H9 (cell line): ENCODE results near the gene AMACR. TPM values are rescaled to one million over a fixed set of nuclear protein-coding genes. Genes with fewer than 3 reads are reported as not detected.

Experiments used
- DNase-seq: peaks from one replicate; pipeline ENCODE4 v3.0.0-alpha.2; 2017
- H2AFZ ChIP-seq: one replicate; pipeline ENCODE4 v1.6.1; 2013; ENCODE audit warnings: mild to moderate bottlenecking, low read length, control low read depth, moderate library complexity
- H2AK5ac ChIP-seq: 2 replicates; pipeline ENCODE4 v1.6.1; 2013; ENCODE audit warnings: low read length, control low read depth, mixed read lengths; ENCODE audit not compliant: insufficient read length
- H2BK120ac ChIP-seq: one replicate; pipeline ENCODE4 v1.6.1; 2013; ENCODE audit warnings: low read depth, mild to moderate bottlenecking, low read length, control low read depth, inconsistent platforms; ENCODE audit not compliant: poor library complexity, severe bottlenecking
- H2BK12ac ChIP-seq: 2 replicates; pipeline ENCODE4 v1.6.1; 2013; ENCODE audit warnings: low read length, control low read depth, mixed read lengths, low read depth; ENCODE audit not compliant: insufficient read length
- H2BK15ac ChIP-seq: 2 replicates; pipeline ENCODE4 v1.6.1; 2013; ENCODE audit warnings: low read depth, low read length, control low read depth
- H2BK20ac ChIP-seq: one replicate; pipeline ENCODE4 v1.6.1; 2013; ENCODE audit warnings: low read depth, mild to moderate bottlenecking, low read length, control low read depth, inconsistent platforms; ENCODE audit not compliant: poor library complexity, severe bottlenecking
- H2BK5ac ChIP-seq: 2 replicates; pipeline ENCODE4 v1.6.1; 2013; ENCODE audit warnings: low read length, control low read depth, mixed read lengths; ENCODE audit not compliant: insufficient read length
- H3K14ac ChIP-seq: 2 replicates; pipeline ENCODE4 v1.6.1; 2013; ENCODE audit warnings: low read length, control low read depth; ENCODE audit not compliant: insufficient read depth
- H3K18ac ChIP-seq: 2 replicates; pipeline ENCODE4 v1.6.1; 2013; ENCODE audit warnings: low read depth, mild to moderate bottlenecking, mixed read lengths, low read length, control low read depth; ENCODE audit not compliant: insufficient read length
- H3K23ac ChIP-seq: 2 replicates; pipeline ENCODE4 v1.6.1; 2013; ENCODE audit warnings: low read length, control low read depth, mixed read lengths, low read depth; ENCODE audit not compliant: insufficient read length
- H3K23me2 ChIP-seq: 2 replicates; pipeline ENCODE4 v1.6.1; 2013; ENCODE audit warnings: low read depth, mild to moderate bottlenecking, mixed read lengths, low read length, control low read depth; ENCODE audit not compliant: insufficient read length, poor library complexity, severe bottlenecking
- H3K27ac ChIP-seq: 2 replicates; pipeline ENCODE4 v1.5.1; 2013; ENCODE audit warnings: low read length, control low read depth, mixed read lengths, low read depth; ENCODE audit not compliant: insufficient read length
- H3K27me3 ChIP-seq: 2 replicates; pipeline ENCODE4 v1.6.1; 2013; ENCODE audit warnings: low read length, control low read depth, inconsistent platforms; ENCODE audit not compliant: insufficient read depth
- H3K4ac ChIP-seq: 2 replicates; pipeline ENCODE4 v1.6.1; 2013; ENCODE audit warnings: low read depth, mild to moderate bottlenecking, control low read depth, inconsistent platforms, low read length, moderate library complexity
- H3K4me1 ChIP-seq: 2 replicates; pipeline ENCODE4 v1.6.1; 2013; ENCODE audit warnings: low read length, control low read depth, inconsistent platforms; ENCODE audit not compliant: insufficient read depth
- H3K4me2 ChIP-seq: 2 replicates; pipeline ENCODE4 v1.6.1; 2013; ENCODE audit warnings: low read length, control low read depth, mixed read lengths; ENCODE audit not compliant: insufficient read length, insufficient read depth
- H3K56ac ChIP-seq: 2 replicates; pipeline ENCODE4 v1.6.1; 2013; ENCODE audit warnings: low read depth, mild to moderate bottlenecking, mixed read lengths, low read length, control low read depth; ENCODE audit not compliant: insufficient read length
- H3K79me1 ChIP-seq: 2 replicates; pipeline ENCODE4 v1.6.1; 2013; ENCODE audit warnings: low read depth, mild to moderate bottlenecking, moderate library complexity, low read length, control low read depth, inconsistent platforms; ENCODE audit not compliant: insufficient read depth, poor library complexity, severe bottlenecking
- H3K79me2 ChIP-seq: 2 replicates; pipeline ENCODE4 v1.6.1; 2013; ENCODE audit warnings: low read length, control low read depth, inconsistent platforms; ENCODE audit not compliant: insufficient read depth
- H3K9ac ChIP-seq: 2 replicates; pipeline ENCODE4 v1.6.1; 2013; ENCODE audit warnings: low read length, control low read depth, mixed read lengths; ENCODE audit not compliant: insufficient read length; ENCODE audit errors: extremely low read depth
- H3K9me3 ChIP-seq: one replicate; pipeline ENCODE4 v1.6.1; 2013; ENCODE audit warnings: low read depth, low read length, inconsistent platforms; ENCODE audit not compliant: control insufficient read depth
- H3T11ph ChIP-seq: one replicate; pipeline ENCODE4 v1.6.1; 2013; ENCODE audit warnings: mild to moderate bottlenecking, low read length, control low read depth, inconsistent platforms
- H4K20me1 ChIP-seq: one replicate; pipeline ENCODE4 v1.6.1; 2013; ENCODE audit not compliant: control insufficient read depth, insufficient read length, insufficient read depth
- H4K5ac ChIP-seq: 2 replicates; pipeline ENCODE4 v1.6.1; 2013; ENCODE audit warnings: low read depth, mild to moderate bottlenecking, mixed read lengths, low read length, control low read depth; ENCODE audit not compliant: insufficient read length
- H4K8ac ChIP-seq: replicated peaks from 2 replicates; pipeline ENCODE4 v1.6.1; 2013; ENCODE audit warnings: low read length, control low read depth, mixed read lengths, low read depth; ENCODE audit not compliant: insufficient read length
- H4K91ac ChIP-seq: 2 replicates; pipeline ENCODE4 v1.6.1; 2013; ENCODE audit warnings: low read depth, mild to moderate bottlenecking, moderate library complexity, mixed read lengths, low read length, control low read depth; ENCODE audit not compliant: insufficient read length
- H3K27ac Mint-ChIP-seq, 3 experiments: 2 replicates in 2 of 3; 3 replicates in 1 of 3; pipeline ENCODE4 v1.8.0; 2020 to 2021; ENCODE audit warnings: mixed read lengths in 3 of 3, mild to moderate bottlenecking in 1 of 3, moderate library complexity in 1 of 3
- H3K27me3 Mint-ChIP-seq: 2 replicates; pipeline ENCODE4 v1.8.0; 2021; ENCODE audit warnings: low read depth, mild to moderate bottlenecking, moderate library complexity, mixed read lengths
- H3K36me3 Mint-ChIP-seq, 3 experiments: 2 replicates in 2 of 3; 3 replicates in 1 of 3; pipeline ENCODE4 v1.8.0; 2020 to 2021; ENCODE audit warnings: low read depth in 3 of 3, mixed read lengths in 3 of 3; ENCODE audit not compliant: insufficient read depth in 1 of 3
- H3K4me1 Mint-ChIP-seq, 2 experiments: 2 replicates each; pipeline ENCODE4 v1.8.0; 2020; ENCODE audit warnings: mixed read lengths in 2 of 2
- H3K4me3 Mint-ChIP-seq, 2 experiments: 2 replicates in 1 of 2; 3 replicates in 1 of 2; pipeline ENCODE4 v1.8.0; 2020 to 2021; ENCODE audit warnings: mild to moderate bottlenecking in 2 of 2, mixed read lengths in 2 of 2, moderate library complexity in 1 of 2
- H3K9me3 Mint-ChIP-seq, 2 experiments: 2 replicates in 1 of 2; 3 replicates in 1 of 2; pipeline ENCODE4 v1.8.0; 2020; ENCODE audit warnings: mild to moderate bottlenecking in 2 of 2, mixed read lengths in 2 of 2, moderate library complexity in 1 of 2
- WGBS: extraction: QIAGEN DNeasy Blood & Tissue Kit; methylation state at CpG from one replicate; pipeline ENCODE4 v1.1.7; 2013; ENCODE audit warnings: missing lambda C conversion rate, low lambda C conversion rate, mixed read lengths; ENCODE audit not compliant: insufficient read length; ENCODE audit errors: extremely low coverage; 5-methylcytosine and 5-hydroxymethylcytosine counted together
- total RNA-seq: library from RNA; stranded (reverse); gene quantifications from 2 replicates; pipeline ENCODE4 v1.2.1, GENCODE V29; 2021
- TF ChIP-seq, protein P1 (sequence below): fragments of 200-600 bp; sonication (generic); conservative IDR thresholded peaks from 3 replicates; pipeline ENCODE4 v1.8.0; 2021; ENCODE audit warnings: antibody characterized with exemption, mild to moderate bottlenecking

The AMACR gene
- total RNA-seq, 1 experiment from 2014 or later, result 9.7 TPM

DNA sequence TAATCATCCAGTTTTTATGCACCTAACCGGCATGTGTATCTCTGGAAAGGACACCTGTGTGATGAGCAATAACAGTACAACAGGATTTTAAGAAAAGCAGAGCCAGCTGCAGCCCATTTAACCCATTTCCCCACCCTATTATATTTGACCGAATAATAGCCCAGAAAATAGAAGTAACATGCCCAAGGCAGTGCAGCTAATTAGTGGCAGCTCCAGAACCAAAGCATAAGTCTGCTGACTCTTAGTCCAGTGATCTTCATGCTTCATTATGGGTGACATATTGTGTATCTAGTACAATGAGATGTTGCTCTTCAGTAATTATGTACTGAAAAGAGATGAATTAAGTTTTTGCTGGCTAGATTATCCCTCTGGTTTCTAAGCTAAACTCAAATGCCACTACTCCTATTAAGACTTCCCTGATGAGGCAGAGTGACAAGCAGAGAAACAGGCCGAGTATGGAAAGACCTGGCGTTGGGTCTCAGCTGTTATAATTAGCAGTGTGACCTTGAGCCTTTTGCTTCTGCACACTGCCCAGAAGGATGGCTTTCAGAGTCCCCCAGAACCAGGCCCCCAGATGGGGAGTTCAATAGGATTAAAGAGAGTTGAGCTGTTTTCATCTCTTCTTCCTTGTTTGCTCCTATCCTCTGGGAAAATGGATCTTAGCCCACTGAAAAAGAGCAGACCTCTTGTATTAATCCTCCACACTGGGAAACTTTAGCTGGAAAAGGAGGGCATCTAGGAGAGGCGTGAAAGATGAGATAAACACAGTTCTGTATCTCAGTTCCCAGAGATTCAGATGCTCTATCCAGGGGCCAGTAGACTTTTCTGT, 45.9 kb upstream of the AMACR start:
- no peak overlapping the region for H3K4me3 Mint-ChIP-seq
- no peak overlapping the region for H3K18ac ChIP-seq
- H2BK12ac ChIP-seq, result no peak overlapping the region
- H3K4ac ChIP-seq, result no peak overlapping the region
- no peak overlapping the region for H3K9ac ChIP-seq
- no peak overlapping the region for H4K8ac ChIP-seq
- no peak overlapping the region for H4K5ac ChIP-seq
- H2BK120ac ChIP-seq, result no peak overlapping the region
- H3K79me2 ChIP-seq, result no peaks in the 10 kb centered on the region
- H3K23me2 ChIP-seq, result no peaks in the 10 kb centered on the region
- no peak overlapping the region for H3K56ac ChIP-seq
- H4K91ac ChIP-seq, result no peak overlapping the region
- H3K14ac ChIP-seq, result no peak overlapping the region
- H3K36me3 Mint-ChIP-seq, result peaks cover 0 to 11% (median 0%) of the 10 kb centered on the region in 3 experiments; a peak in 1 of 7 replicates
- TF ChIP-seq, protein P1, sequence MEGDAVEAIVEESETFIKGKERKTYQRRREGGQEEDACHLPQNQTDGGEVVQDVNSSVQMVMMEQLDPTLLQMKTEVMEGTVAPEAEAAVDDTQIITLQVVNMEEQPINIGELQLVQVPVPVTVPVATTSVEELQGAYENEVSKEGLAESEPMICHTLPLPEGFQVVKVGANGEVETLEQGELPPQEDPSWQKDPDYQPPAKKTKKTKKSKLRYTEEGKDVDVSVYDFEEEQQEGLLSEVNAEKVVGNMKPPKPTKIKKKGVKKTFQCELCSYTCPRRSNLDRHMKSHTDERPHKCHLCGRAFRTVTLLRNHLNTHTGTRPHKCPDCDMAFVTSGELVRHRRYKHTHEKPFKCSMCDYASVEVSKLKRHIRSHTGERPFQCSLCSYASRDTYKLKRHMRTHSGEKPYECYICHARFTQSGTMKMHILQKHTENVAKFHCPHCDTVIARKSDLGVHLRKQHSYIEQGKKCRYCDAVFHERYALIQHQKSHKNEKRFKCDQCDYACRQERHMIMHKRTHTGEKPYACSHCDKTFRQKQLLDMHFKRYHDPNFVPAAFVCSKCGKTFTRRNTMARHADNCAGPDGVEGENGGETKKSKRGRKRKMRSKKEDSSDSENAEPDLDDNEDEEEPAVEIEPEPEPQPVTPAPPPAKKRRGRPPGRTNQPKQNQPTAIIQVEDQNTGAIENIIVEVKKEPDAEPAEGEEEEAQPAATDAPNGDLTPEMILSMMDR, result no peak
- H3K9me3 Mint-ChIP-seq, result no peaks in the 10 kb centered on the region
- H2AFZ ChIP-seq, result no peak overlapping the region
- H3K4me1 Mint-ChIP-seq, result no peaks in the 10 kb centered on the region
- no peaks in the 10 kb centered on the region for H3K27me3 Mint-ChIP-seq
- H3K27ac Mint-ChIP-seq, result peak overlapping the region in 1 of 3 experiments; percentile 56; a peak in 1 of 7 replicates
- no peak overlapping the region for H3K4me2 ChIP-seq
- WGBS, result no CpG with 5 or more reads among the region's 5 CpGs
- H3K27ac ChIP-seq, result no peak overlapping the region
- H3T11ph ChIP-seq, result no peak overlapping the region
- no peak overlapping the region for H2BK15ac ChIP-seq
- no peaks in the 10 kb centered on the region for H3K9me3 ChIP-seq
- no peaks in the 10 kb centered on the region for H3K4me1 ChIP-seq
- H3K23ac ChIP-seq, result no peak overlapping the region
- no peaks in the 10 kb centered on the region for H3K79me1 ChIP-seq
- no peaks in the 10 kb centered on the region for H3K27me3 ChIP-seq
- no peak overlapping the region for H2AK5ac ChIP-seq
- no peak overlapping the region for H2BK5ac ChIP-seq
- H4K20me1 ChIP-seq, result no peaks in the 10 kb centered on the region
- H2BK20ac ChIP-seq, result no peak overlapping the region
- no peak for DNase-seq
